Measurements from ENCODE around the gene BFSP2. TPM values are rescaled to one million over a fixed set of nuclear protein-coding genes. Genes with fewer than 3 reads are reported as not detected.

The BFSP2 gene
- total and polyA plus RNA-seq, 2 experiments from 2014 or later: not detected

- Histone ChIP-seq H3K9me2 (replicated peaks; ENCODE audit: insufficient read depth) (no peaks in the 10 kb centered on the region), H3K27me3 (no peaks in the 10 kb centered on the region), H2AFZ (no peak overlapping the region), H3K4me3 (no peak overlapping the region), H3K4me1 (ENCODE audit: insufficient read depth) (peaks cover 19% of the 10 kb centered on the region), H3K9me3 (ENCODE audit: low read depth) (no peaks in the 10 kb centered on the region), H3K27ac (no peak overlapping the region), H4K20me1 (ENCODE audit: insufficient read depth, poor library complexity, severe bottlenecking) (no peaks in the 10 kb centered on the region), H3K79me2 (no peaks in the 10 kb centered on the region), H3K36me3 (replicated peaks; ENCODE audit: insufficient read depth, low read depth) (no peaks in the 10 kb centered on the region), H3K4me2 (no peak overlapping the region)
- TF ChIP-seq, protein P1, sequence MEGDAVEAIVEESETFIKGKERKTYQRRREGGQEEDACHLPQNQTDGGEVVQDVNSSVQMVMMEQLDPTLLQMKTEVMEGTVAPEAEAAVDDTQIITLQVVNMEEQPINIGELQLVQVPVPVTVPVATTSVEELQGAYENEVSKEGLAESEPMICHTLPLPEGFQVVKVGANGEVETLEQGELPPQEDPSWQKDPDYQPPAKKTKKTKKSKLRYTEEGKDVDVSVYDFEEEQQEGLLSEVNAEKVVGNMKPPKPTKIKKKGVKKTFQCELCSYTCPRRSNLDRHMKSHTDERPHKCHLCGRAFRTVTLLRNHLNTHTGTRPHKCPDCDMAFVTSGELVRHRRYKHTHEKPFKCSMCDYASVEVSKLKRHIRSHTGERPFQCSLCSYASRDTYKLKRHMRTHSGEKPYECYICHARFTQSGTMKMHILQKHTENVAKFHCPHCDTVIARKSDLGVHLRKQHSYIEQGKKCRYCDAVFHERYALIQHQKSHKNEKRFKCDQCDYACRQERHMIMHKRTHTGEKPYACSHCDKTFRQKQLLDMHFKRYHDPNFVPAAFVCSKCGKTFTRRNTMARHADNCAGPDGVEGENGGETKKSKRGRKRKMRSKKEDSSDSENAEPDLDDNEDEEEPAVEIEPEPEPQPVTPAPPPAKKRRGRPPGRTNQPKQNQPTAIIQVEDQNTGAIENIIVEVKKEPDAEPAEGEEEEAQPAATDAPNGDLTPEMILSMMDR (IDR thresholded peaks at IDR 0.05; ENCODE audit: poor library complexity): no peak
- TF ChIP-seq EZH2phosphoT487 (IDR thresholded peaks at IDR 0.05; ENCODE audit: low read depth, severe bottlenecking, unreplicated experiment) (no peak), EZH2 (IDR thresholded peaks at IDR 0.05; ENCODE audit: borderline replicate concordance) (no peak)
- WGBS (ENCODE audit: low lambda C conversion rate, missing lambda C conversion rate): 76% methylated on average over 8 of the region's 8 CpGs
- DNase-seq (ENCODE audit: low spot score): no peak
Observed at GRCh38 chr3:133463347-133463860, 63.5 kb downstream of the BFSP2 start.

DNA sequence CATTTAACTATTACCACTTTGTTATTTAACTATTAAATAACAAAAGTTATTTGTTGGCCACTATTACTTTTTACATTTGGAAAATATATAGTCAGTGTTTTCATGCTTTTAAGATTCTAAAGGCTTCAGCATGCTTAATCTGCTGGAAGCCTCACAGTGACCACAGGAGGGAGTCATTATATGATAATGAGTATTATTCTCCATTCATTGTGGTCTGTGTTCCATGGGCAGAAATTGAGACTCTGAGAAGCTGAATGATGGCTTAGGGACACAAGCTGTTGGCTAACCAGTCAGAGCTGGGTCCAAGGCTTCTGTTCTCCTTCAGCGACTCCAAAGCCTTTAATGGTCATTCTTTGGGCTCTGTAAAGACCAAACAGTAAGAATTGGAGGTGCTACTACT lies 64.7 kb downstream of the BFSP2 start:
- H3K9me2 ChIP-seq (replicated peaks; ENCODE audit: insufficient read depth): no peaks in the 10 kb centered on the region

DNA sequence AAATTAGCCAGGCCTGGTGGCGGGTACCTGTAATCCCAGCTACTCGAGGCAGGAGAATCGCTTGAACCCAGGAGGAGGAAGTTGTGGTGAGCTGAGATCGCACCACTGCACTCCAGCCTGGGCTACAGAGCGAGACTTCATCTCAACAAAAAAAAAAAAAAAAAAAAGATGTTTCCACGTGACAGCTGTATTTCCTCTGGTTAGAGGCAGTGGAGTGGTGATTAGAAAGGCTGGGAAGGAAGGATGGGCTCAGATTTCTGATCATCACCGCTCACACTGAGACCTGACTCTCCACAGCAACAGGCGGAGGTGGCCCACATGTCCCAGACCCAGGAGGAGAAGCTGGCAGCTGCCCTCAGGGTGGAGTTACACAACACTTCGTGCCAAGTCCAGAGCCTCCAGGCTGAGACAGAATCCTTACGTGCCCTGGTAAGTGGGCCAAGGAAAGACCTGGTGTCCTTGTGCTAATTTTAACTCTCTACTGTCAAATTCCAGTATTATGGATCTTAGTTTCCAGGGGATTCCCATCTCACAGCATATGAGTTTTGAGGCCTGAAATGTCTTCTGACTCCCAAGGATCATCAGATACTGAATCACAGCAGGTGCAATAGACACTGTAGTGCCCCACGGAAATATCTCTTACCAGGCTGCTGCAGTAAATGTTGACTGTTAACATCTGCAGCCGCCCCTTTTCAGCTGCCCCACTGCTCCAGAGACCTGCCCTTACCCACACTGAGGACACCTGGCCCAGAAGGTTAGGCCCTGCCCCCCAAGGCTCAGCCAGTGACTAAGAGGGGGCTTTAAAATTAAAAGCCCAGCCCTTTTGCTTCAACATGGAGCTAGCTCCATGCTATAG lies 66.9 kb downstream of the BFSP2 start:
- H3K27ac ChIP-seq: no peak overlapping the region
- no peak overlapping the region for H3K4me3 ChIP-seq
- H2AFZ ChIP-seq: no peak overlapping the region
- no peaks in the 10 kb centered on the region for H3K36me3 ChIP-seq (replicated peaks; ENCODE audit: insufficient read depth, low read depth)
- no peaks in the 10 kb centered on the region for H3K9me3 ChIP-seq (ENCODE audit: low read depth)
- H3K27me3 ChIP-seq: no peaks in the 10 kb centered on the region
- H3K4me1 ChIP-seq (ENCODE audit: insufficient read depth): no peaks in the 10 kb centered on the region
- WGBS (ENCODE audit: low lambda C conversion rate, missing lambda C conversion rate): 87% methylated on average over 12 of the region's 12 CpGs
- no peak overlapping the region for H3K4me2 ChIP-seq
- no peaks in the 10 kb centered on the region for H3K9me2 ChIP-seq (replicated peaks; ENCODE audit: insufficient read depth)
- TF ChIP-seq EZH2phosphoT487 (IDR thresholded peaks at IDR 0.05; ENCODE audit: low read depth, severe bottlenecking, unreplicated experiment): no peak
- TF ChIP-seq, protein P1 (IDR thresholded peaks at IDR 0.05; ENCODE audit: poor library complexity): no peak
- no peak for TF ChIP-seq EZH2 (IDR thresholded peaks at IDR 0.05; ENCODE audit: borderline replicate concordance)
- no peaks in the 10 kb centered on the region for H3K79me2 ChIP-seq
- H4K20me1 ChIP-seq (ENCODE audit: insufficient read depth, poor library complexity, severe bottlenecking): no peaks in the 10 kb centered on the region
- no peak for DNase-seq (ENCODE audit: low spot score)

More for the DNA sequence above, 64.7 kb downstream of the BFSP2 start:
- Histone ChIP-seq H3K4me1 (ENCODE audit: insufficient read depth) (peaks cover 17% of the 10 kb centered on the region), H4K20me1 (ENCODE audit: insufficient read depth, poor library complexity, severe bottlenecking) (no peaks in the 10 kb centered on the region), H2AFZ (no peak overlapping the region), H3K27ac (no peak overlapping the region), H3K9me3 (ENCODE audit: low read depth) (no peaks in the 10 kb centered on the region), H3K79me2 (no peaks in the 10 kb centered on the region), H3K27me3 (no peaks in the 10 kb centered on the region), H3K4me3 (no peak overlapping the region), H3K36me3 (replicated peaks; ENCODE audit: insufficient read depth, low read depth) (no peaks in the 10 kb centered on the region), H3K4me2 (no peak overlapping the region)
- TF ChIP-seq EZH2phosphoT487 (IDR thresholded peaks at IDR 0.05; ENCODE audit: low read depth, severe bottlenecking, unreplicated experiment) (no peak), EZH2 (IDR thresholded peaks at IDR 0.05; ENCODE audit: borderline replicate concordance) (no peak)
- TF ChIP-seq, protein P1 (IDR thresholded peaks at IDR 0.05; ENCODE audit: poor library complexity): no peak
- 94% methylated on average over 1 of the region's 1 CpG for WGBS (ENCODE audit: low lambda C conversion rate, missing lambda C conversion rate)
- DNase-seq (ENCODE audit: low spot score): no peak
